Activated CD4-positive, alpha-beta T cell treated with anti-CD3 and anti-CD28 coated beads, Interleukin-2, amount 50 U/mL, for 48 hours (primary cell): Measurements from ENCODE around the gene OTOGL.
"Not testable (repeated sequence)": the region's sequence is repeated elsewhere in the genome, so short reads cannot be mapped to it uniquely, and the experiment has no call there.

Source experiments
- DNase-seq, 2 experiments: peaks; one replicate each; pipeline ENCODE4 v3.0.0-alpha.2; 2020

OTOGL gene

GRCh38 chr12:80121661-80122060 is 22.3 kb downstream of the OTOGL start:
- DNase-seq, result no peak

GRCh38 chr12:80129895-80130530 is 30.7 kb downstream of the OTOGL start:
- DNase-seq, result no peak

DNA sequence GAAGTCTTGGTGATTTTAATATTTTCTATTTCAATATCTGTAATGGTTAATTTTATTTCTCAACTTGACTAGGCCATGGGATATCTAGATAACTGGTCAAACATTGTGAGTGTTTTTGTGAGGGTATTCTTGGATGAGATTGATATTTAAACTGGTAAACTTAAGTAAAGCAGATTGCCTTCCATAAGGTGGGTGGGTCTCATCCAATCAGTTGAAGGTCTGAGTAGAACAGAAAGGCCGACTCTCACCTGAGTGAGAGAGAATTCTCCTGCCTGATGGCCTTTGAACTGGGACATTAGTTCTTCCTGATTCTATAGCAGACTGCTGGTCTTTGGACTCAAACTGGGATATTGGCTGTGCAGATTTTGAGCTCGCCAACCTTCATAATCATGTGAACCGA is 36.3 kb downstream of the OTOGL start:
- no peak for DNase-seq

GRCh38 chr12:80140005-80140404 is 40.7 kb downstream of the OTOGL start:
- DNase-seq, result no peak

DNA sequence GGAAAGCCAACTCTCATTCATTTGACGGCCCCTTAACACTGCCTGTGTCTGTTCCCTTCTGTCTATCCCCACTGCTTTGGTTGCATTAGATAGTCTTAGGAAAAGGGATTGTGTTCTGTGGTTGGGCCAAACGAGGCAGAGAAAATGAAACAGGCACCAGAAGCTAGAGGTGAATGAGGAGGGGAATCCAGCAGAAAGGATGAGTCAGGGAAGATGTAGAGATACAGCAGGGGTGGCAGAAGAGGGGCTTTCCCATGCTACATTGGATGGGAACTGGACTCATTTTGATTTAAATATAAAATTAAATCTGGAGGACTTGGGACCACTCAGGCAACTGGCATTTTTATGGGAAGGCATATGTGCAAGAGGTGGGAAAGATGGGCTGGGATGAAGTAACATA is 43.3 kb downstream of the OTOGL start:
- DNase-seq, result no peak

DNA sequence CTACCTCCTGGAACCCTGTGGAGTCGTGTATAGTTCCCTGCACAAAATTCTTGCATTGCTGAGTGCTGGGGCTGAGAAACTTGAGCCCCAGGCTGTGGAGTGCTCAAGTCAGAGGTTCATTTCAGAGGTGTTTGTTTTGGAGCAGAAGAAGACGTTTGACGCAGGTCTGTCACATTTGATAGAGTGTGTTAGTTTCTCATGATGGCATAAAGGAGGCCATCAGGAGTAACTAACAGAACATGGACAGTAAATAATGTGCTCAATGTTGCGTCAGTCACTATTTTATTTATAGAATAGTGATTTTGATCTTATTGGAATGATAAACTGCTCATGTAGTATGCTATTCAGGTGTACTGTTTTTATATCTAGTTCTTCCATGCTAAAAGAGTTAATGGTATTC is 44.2 kb downstream of the OTOGL start:
- no peak for DNase-seq

DNA sequence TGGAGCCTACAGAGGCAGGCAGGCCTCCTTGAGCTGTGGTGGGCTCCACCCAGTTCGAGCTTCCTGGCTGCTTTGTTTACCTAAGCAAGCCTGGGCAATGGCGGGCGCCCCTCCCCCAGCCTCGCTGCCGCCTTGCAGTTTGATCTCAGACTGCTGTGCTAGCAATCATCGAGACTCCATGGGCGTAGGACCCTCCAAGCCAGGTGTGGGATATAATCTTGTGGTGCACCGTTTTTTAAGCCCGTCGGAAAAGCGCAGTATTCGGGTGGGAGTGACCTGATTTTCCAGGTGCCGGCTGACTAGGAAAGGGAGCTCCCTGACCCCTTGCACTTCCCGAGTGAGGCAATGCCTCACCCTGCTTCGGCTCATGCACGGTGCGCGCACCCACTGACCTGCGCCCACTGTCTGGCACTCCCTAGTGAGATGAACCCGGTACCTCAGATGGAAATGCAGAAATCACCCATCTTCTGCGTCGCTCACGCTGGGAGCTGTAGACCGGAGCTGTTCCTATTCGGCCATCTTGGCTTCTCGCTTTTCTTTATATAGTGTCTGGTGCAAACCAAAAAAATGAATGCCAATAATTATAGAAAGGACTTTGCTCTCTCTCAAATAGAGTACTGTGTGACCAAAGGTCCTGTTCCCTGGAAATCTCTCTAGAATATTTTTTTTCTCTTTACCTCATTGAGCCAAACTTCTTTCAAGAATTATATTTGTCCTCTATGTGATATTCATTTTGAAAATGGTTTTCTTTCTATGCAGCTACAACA is 50.4 kb downstream of the OTOGL start:
- DNase-seq, result not testable (repeated sequence)

DNA sequence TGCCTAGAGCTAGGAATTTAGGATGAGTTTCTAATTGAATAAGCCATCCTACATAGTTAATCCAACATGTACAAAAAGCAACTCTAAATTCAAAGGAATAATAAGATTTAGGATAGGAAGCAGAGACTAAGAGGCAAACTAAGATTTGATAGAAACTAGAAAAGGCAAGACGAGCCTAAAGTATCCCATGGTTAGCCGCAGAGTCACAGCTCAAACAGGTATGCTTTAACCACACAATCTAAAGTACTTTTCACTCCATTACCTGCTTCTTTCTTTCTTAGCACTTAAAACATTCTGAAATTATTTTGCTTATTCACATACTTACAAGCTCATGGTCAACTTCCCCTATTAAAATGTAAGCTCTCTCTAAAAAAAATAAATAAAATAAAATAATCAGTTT is 51.8 kb downstream of the OTOGL start:
- no peak for DNase-seq

DNA sequence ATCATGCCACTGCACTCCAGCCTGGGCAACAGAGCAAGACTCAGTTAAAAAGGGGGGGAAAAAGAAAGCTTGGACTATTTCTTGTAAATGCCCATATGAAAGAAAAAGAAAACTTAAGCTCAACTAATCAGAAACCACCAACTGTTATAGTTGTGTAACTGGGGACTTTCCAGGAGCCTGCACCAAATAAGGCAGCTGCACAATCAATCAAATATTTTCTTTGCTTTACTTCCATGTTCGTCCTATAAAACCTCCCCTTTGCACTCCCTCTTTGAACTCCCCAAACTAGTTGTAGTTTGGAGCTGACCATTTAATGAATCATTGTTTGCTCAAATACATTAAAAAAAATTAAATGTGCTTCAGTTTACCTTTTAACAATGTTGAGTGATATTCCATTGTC is 54.9 kb downstream of the OTOGL start:
- no peak for DNase-seq

GRCh38 chr12:80156306-80156705 is 57.0 kb downstream of the OTOGL start:
- DNase-seq, result no peak

DNA sequence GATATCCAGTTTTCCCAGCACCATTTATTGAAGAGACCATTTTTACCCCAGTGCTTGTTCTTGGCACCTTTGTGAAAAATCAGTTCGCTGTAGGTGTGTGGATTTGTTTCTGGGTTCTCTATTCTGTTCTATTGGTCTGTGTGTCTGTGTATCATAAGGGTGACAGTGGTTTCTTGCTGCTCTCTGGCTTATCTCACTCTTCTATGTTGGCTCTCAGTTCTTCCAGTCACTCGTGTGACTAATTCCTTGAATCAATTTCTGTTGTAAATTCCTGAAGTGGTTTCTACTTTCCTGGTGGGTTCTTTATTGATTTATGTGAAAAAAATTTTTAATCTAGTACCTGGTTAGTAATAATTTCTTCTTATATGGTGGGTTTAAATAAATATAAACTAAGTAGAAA is 58.3 kb downstream of the OTOGL start:
- no peak for DNase-seq

DNA sequence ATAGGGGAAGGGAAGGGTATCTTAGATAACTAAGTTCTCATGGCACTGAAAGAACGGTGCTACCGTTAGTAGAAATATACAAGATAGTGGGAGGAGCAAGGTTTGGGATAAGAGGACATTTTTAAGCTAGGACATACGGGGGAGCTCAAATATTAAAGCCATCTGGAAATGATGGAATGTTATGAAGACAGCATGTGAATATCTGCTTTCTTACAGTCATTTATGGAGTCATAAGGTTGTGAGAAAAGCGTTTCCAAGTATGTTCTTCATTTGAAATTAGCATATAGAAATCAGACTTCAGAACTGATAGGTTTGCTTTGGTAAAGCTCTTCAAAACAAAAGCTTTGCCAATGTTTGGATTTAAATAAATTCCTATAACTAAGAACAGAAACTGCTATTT is 62.3 kb downstream of the OTOGL start:
- DNase-seq, result no peak

GRCh38 chr12:80162177-80162576 is 62.8 kb downstream of the OTOGL start:
- no peak for DNase-seq

GRCh38 chr12:80165746-80166145 is 66.4 kb downstream of the OTOGL start:
- no peak for DNase-seq

- no peak for DNase-seq
Observed at GRCh38 chr12:80166751-80167150, 67.4 kb downstream of the OTOGL start.

GRCh38 chr12:80168936-80169335 is 69.6 kb downstream of the OTOGL start:
- DNase-seq, result no peak

DNA sequence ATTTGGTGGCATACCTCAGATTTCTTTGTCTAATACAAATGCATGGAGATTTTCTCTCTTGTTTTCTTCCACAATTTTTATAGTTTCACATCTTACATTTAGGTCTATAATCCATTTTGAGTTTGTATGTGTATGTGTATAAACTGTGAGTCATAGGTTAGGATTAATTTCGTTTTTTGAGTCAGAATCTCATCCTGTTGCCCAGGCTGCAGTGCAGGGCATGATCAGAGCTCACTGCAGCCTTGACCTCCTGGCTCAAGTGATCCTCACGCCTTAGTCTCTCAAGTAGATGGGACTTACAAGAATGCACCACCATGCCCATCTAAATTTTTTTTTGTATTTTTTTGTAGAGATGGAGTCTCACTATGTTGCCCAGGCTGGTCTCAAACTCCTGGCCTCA is 71.6 kb downstream of the OTOGL start:
- no peak for DNase-seq

DNA sequence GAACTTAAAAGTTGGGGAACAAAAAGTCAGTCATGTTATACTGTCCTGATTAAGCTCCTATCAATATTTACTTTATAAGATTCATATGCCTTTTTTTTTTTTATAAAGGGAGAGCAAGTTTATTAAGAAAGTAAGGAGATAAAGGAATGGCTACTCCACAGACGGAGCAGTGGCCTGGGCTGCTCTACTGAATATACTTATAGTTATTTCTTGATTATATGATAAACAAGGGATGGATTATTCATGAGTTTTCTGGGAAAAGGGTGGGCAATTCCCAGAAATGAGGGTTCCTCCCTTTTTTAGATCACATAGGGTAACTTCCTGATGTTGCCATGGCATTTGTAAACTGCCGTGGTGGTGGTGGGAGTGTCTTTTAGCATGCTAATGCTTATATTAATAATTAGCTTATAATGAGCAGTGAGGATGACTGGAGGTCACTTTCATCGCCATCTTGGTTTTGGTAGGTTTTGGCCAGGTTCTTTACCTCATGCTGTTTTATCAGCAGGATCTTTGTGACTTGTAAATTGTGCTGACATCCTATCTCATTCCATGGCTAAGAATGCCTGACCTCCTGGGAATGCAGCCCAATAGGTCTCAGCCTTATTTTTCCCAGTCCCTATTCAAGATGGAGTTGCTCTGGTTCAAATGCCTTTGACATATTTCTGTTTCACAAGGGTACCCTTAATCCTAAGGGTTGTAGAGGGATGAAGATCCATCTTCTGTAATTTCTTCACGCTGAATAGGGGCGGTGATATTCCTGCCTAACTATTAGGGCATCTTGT is 73.9 kb downstream of the OTOGL start:
- no peak for DNase-seq

- DNase-seq, result no peak
Observed at GRCh38 chr12:80175307-80175930, 76.1 kb downstream of the OTOGL start.

DNA sequence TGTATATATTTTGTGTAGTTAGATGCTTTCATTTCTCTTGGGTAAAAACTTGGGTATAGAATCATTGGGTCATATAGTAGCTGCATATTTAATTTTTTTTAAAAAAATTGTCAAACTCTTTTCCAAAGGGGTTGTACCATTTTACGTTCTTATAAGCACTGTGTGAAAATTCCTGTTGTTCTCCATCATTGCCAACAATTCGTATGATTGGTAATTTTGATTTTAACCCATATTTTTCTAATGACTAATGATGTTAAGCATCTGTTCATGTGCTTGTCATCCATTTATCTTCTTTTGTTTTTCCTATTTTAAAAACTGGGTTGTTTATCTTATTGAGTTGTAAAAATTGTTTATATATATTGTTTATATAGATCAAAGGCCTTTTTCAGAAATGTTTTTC is 77.4 kb downstream of the OTOGL start:
- DNase-seq, result no peak

- DNase-seq, result peak; percentile 6 to 20
Observed at GRCh38 chr12:80178846-80179245, 79.5 kb downstream of the OTOGL start.

DNA sequence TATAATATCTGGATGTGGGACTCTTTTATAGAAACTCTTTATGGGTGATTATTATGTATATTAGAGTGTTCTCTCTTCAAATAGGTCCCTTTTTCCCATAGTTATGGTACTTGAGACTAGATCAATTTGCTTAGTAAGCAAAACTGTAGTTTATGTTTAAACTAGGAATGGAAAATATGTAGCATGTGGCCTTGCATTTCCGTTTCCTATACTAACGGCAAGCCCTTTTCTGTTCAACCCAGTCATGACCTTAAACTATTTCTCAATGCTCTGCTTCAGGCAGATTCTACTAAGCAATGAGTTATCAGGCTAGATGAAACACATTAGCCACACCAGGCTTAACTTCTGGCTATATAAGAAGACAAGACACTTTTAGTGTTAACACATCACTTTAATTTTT is 84.6 kb downstream of the OTOGL start:
- no peak for DNase-seq

- no peak for DNase-seq
Observed at GRCh38 chr12:80184926-80185325, 85.6 kb downstream of the OTOGL start.
